Measurements from ENCODE around the gene PPM1F.
"Not testable (repeated sequence)": the region's sequence is repeated elsewhere in the genome, so short reads cannot be mapped to it uniquely, and the experiment has no call there.

PPM1F gene

DNA sequence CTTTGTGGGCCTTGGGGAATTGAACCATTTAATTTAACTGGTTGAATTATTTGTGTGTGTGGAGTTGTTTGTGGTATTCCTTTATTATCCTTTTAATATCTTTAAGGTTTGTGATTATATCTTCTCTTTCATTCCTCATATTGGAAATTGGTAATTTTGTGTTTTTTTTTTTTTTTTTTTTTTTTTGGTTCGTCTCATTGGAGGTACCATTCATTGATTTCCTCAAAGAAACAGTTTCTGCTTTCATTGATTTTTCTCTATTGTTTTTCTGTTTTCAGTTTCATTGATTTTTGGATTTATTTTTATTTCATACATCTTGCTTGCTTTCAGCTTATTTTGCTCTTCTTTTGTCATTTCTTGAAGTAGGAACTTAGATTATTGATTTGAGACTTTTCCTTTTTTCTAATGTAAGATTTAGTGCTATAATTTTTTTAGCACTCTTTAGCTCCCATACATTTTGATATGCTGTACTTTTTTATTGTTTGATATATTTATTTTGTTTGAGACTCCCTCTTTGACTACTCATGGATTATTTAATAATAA lies 54.2 kb downstream of the PPM1F start:
- TF ChIP-seq, protein P1, sequence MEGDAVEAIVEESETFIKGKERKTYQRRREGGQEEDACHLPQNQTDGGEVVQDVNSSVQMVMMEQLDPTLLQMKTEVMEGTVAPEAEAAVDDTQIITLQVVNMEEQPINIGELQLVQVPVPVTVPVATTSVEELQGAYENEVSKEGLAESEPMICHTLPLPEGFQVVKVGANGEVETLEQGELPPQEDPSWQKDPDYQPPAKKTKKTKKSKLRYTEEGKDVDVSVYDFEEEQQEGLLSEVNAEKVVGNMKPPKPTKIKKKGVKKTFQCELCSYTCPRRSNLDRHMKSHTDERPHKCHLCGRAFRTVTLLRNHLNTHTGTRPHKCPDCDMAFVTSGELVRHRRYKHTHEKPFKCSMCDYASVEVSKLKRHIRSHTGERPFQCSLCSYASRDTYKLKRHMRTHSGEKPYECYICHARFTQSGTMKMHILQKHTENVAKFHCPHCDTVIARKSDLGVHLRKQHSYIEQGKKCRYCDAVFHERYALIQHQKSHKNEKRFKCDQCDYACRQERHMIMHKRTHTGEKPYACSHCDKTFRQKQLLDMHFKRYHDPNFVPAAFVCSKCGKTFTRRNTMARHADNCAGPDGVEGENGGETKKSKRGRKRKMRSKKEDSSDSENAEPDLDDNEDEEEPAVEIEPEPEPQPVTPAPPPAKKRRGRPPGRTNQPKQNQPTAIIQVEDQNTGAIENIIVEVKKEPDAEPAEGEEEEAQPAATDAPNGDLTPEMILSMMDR (IDR thresholded peaks at IDR 0.05; ENCODE audit: control insufficient read depth, insufficient read depth, low read depth, low read length, missing control alignments), result no peak
- DNase-seq (ENCODE audit: low read depth), result no peak
- no peak overlapping the region for H3K4me3 ChIP-seq (ENCODE audit: control insufficient read depth, low read depth, low read length)

DNA sequence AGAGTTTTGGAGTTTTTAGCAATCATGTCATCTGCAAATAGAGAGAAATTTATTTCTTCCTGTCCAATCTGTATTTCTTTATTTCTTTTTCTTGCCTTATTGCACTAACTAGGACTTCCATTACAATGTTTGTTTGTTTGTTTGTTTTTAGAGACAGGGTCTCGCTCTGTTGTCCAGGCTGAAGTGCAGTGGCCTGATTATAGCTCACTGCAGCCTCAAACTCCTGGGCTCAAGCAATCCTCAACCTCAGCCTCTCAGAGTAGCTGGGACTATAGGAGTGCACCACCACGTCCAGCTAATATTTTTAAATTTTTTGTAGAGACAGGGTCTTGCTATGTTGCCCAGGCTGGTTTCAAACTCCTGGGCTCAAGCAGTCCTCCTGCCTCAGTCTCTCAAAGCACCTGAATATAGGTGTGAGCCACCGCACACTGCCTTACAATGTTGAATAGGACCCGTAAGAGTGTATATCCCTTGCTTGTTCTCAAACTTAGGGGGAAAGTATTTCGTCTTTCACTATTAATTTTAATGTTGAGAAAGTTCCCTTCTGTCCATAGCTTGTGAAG lies 55.6 kb downstream of the PPM1F start:
- no peak for DNase-seq (ENCODE audit: low read depth)
- H3K4me3 ChIP-seq (ENCODE audit: control insufficient read depth, low read depth, low read length), result no peak overlapping the region
- TF ChIP-seq, protein P1 (IDR thresholded peaks at IDR 0.05; ENCODE audit: control insufficient read depth, insufficient read depth, low read depth, low read length, missing control alignments), result no peak

- not testable (repeated sequence) for H3K4me3 ChIP-seq (ENCODE audit: control insufficient read depth, low read depth, low read length); DNase-seq (ENCODE audit: low read depth)
These were observed 56.4 kb downstream of the PPM1F start for GRCh38 chr22:21896275-21896674.

DNA sequence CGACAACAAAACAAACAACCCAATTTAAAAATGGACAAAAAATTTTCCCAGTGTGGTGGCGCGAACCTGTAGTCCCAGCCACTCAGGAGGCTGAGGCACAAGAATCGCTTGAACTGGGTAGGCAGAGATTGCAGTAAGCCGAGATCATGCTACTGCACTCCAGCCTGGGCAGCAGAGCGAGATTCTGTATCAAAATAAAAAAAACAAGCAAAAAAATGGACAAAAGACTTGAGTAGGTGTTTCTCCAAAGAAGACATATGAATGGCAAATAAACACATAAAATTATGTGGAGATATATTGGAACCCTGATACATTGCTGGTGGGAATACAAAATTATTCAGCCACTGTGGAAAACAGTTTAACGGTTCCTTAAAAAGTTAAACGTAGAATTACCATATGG lies 57.8 kb downstream of the PPM1F start:
- no peak for DNase-seq (ENCODE audit: low read depth)
- no peak overlapping the region for H3K4me3 ChIP-seq (ENCODE audit: control insufficient read depth, low read depth, low read length)
- TF ChIP-seq, protein P1 (IDR thresholded peaks at IDR 0.05; ENCODE audit: control insufficient read depth, insufficient read depth, low read depth, low read length, missing control alignments), result no peak

- H3K4me3 ChIP-seq (ENCODE audit: control insufficient read depth, low read depth, low read length), result no peak overlapping the region
- no peak for DNase-seq (ENCODE audit: low read depth)
- TF ChIP-seq, protein P1 (IDR thresholded peaks at IDR 0.05; ENCODE audit: control insufficient read depth, insufficient read depth, low read depth, low read length, missing control alignments), result no peak
These were observed 63.2 kb downstream of the PPM1F start for GRCh38 chr22:21889251-21889990.

- H3K4me3 ChIP-seq (ENCODE audit: control insufficient read depth, low read depth, low read length), result no peak overlapping the region
- TF ChIP-seq, protein P1 (IDR thresholded peaks at IDR 0.05; ENCODE audit: control insufficient read depth, insufficient read depth, low read depth, low read length, missing control alignments), result no peak
- DNase-seq (ENCODE audit: low read depth), result no peak
These were observed 64.8 kb downstream of the PPM1F start for GRCh38 chr22:21887841-21888240.

- H3K4me3 ChIP-seq (ENCODE audit: control insufficient read depth, low read depth, low read length); DNase-seq (ENCODE audit: low read depth): not testable (repeated sequence)
These were observed 68.7 kb downstream of the PPM1F start for GRCh38 chr22:21883930-21884329.

DNA sequence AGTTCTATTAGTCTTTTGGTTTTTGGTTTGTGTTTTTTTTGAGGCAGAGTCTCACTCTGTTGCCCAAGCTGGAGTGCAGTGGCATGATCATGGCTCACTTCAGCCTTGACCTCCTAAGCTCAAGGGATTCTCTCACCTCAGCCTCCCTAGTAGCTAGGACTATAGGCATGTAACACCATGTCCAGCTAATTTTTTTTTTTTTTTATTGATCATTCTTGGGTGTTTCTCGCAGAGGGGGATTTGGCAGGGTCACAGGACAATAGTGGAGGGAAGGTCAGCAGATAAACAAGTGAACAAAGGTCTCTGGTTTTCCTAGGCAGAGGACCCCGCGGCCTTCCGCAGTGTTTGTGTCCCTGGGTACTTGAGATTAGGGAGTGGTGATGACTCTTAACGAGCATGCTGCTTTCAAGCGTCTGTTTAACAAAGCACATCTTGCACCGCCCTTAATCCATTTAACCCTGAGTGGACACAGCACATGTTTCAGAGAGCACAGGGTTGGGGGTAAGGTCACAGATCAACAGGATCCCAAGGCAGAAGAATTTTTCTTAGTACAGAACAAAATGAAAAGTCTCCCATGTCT lies 69.8 kb downstream of the PPM1F start:
- not testable (repeated sequence) for DNase-seq (ENCODE audit: low read depth); H3K4me3 ChIP-seq (ENCODE audit: control insufficient read depth, low read depth, low read length)
